ENCODE results near the gene GAN.
A peak's percentile ranks its signal among the peaks of the same experiment; 100 is the strongest.

Gene GAN, protein sequence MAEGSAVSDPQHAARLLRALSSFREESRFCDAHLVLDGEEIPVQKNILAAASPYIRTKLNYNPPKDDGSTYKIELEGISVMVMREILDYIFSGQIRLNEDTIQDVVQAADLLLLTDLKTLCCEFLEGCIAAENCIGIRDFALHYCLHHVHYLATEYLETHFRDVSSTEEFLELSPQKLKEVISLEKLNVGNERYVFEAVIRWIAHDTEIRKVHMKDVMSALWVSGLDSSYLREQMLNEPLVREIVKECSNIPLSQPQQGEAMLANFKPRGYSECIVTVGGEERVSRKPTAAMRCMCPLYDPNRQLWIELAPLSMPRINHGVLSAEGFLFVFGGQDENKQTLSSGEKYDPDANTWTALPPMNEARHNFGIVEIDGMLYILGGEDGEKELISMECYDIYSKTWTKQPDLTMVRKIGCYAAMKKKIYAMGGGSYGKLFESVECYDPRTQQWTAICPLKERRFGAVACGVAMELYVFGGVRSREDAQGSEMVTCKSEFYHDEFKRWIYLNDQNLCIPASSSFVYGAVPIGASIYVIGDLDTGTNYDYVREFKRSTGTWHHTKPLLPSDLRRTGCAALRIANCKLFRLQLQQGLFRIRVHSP

GRCh38 chr16:81314603-81315270, at the start of gene GAN:
GAN (plus strand) TSS chr16:81314962; CDS start chr16:81315114, 152 bp downstream.
- peak; percentile 92 for DNase-seq

GRCh38 chr16:81265052-81265451, 49.7 kb upstream of the GAN start:
- DNase-seq, result no peak

GRCh38 chr16:81265658-81266451, 48.9 kb upstream of the GAN start:
- DNase-seq, result no peak

DNA sequence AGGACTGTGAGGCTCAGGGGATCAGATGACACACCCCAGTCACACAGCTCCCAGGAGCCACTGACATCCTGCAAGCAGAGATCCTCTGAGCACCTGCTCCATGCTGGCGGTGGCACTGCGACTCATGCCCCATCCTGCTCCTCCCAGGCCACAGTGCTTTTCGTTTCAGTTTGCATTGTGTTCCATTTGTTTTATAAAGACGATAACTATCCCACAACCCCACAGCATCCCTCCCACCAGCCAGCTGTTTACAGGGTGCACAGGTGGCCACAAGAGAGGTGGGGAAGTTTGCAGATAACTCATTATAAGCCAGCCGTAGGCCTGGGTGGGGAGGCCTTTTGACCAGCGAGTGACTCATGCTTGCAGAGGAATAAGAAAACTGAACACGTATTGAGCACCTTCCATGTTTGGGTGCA, 48.1 kb upstream of the GAN start:
- DNase-seq, result no peak

- no peak for DNase-seq
Observed at GRCh38 chr16:81268509-81268908, 46.3 kb upstream of the GAN start.

GRCh38 chr16:81273223-81273950, 41.4 kb upstream of the GAN start:
- DNase-seq, result no peak

DNA sequence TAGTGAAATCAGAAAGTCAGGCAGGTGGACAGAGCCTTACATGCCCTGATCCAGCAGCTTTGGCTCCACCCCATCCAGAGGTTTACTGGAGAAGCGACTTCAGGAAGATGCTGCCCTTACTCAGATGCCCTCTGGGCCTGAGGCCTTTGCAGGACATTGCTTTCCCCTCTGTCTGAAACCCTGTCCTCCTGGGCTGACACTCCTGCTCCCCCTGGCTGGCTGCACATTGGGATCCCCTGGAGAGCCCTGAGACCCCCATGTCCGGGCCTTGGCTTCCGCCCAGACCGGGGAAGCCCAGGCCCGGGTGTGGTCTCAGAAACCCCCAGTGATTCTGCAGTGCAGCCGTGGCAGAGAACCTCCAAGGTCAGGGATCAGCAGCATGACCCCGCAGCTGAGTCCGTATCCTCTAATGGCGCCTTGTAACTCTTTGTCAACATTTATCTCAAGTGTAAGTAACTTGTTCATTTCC, 39.7 kb upstream of the GAN start:
- DNase-seq, result no peak

DNA sequence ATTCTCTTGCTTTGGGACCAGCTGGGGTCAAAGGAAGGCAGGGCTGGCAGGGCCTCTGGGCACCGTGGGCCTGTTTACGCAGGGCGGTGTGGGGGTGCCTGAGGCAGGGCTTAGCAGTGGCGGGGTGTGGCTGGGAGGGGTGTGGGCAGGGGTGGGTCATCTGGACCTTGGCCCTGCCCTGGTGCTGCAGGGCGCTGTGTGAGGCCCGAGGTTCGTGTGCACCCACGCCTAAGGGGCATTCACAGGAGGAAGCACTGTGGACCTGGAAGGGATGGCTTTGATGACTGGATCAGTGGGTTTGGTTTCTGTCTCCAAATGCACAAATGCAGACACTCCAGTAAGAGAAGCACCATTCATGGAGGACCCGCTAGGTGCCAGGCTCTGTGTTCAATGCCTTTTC, 39.0 kb upstream of the GAN start:
- DNase-seq, result no peak

GRCh38 chr16:81276323-81276722, 38.4 kb upstream of the GAN start:
- no peak for DNase-seq

GRCh38 chr16:81277541-81278080, 37.2 kb upstream of the GAN start:
- DNase-seq, result no peak

DNA sequence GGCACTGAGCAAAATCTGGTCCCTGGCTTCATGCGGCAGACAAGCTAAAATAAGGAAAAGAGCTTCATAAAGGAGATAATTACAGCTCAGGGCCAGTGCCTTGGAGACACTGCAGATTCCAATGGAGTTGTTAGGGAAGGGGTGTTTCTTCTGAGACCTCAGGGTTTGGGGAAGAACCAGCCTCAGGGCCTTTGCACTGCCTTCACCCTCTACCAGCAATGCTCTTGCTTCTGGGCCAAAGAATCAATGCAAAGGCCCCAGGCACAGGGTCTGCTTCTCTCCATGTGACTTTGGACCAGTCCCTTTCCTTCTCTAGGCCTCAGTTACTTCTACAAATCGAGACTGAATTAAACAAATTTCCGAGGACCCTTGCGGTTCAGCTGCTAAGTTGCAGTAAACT, 36.2 kb upstream of the GAN start:
- DNase-seq, result no peak

DNA sequence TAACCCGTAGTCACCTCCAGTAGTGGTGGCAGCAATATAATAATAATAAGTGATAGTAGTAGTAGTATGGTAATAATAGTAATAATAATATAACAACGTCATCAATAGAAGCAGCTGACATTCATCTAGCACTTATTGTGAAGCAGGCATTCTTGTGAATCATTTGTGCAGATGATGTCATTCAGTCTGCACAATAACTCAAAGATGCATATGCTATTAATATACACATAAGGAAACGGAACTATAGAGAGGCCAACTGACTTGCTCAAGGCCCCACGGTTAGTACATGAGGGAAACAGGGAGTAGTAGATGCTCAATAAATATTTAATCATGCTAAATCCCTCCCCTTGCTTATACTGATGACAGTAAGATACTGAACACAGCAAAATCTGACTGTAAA, 35.4 kb upstream of the GAN start:
- no peak for DNase-seq

DNA sequence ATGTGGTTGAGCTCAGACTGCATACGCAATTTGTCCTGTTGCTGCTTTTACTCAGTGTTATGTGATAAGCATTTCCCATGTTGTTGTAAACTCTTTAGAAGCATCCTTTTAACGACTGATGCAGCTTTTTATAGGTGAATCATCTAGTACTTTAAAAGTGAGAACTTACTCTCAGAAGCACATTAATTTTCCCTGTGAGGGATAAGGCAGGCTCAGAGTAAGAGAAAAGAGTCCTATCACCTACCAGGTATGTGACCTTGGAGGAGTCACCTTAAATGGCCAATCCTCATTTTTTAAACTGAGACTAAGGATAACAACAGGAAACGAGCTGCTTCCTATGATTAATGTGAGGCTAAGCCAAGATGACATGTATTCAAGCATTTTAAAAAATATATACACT, 34.4 kb upstream of the GAN start:
- no peak for DNase-seq

GRCh38 chr16:81283044-81283443, 31.7 kb upstream of the GAN start:
- no peak for DNase-seq

DNA sequence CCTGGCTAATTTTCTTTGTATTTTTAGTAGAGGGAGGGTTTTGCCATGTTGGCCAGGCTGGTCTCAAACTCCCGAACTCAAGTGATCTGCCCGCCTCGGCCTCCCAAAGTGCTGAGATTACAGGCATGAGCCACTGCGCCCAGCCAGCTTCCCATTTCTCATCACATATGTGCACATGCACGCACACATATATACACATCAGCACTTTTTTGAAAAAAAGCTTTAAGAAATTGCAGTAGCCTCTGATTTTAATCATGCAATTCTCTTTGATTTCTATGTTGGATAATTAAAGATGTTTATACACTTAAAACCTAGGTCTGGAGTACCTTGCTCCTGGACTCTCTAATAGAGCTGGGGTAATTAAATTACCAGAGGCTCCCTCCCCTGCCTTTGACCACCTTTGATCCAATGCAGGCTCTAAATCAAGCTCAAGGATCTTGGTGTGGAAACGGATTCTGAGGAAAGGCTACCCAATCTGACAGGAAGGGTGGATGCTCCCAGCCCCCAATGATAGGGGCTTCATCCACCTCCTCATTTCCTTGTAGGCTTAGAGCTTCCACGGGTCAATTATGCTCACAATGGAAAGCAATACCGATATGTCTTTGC, 29.7 kb upstream of the GAN start:
- no peak for DNase-seq

DNA sequence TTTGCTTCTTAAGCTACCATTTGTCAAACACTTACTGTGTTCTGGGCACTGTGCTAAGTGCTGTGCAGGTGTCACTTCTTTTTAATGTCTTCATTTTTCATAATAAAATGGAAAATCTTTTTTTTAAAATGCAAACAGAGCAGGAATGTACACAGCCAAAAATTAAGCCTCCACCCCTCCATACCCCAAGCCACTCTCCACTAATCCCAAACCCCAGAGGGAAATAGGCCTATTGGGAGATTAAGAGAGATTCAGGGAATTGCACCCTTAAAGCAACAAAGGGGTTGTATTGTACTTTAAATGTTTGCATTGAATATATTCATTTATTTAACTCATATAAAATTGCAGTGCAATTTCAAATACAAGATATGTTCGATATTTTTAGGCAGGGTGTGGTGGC, 28.6 kb upstream of the GAN start:
- no peak for DNase-seq

DNA sequence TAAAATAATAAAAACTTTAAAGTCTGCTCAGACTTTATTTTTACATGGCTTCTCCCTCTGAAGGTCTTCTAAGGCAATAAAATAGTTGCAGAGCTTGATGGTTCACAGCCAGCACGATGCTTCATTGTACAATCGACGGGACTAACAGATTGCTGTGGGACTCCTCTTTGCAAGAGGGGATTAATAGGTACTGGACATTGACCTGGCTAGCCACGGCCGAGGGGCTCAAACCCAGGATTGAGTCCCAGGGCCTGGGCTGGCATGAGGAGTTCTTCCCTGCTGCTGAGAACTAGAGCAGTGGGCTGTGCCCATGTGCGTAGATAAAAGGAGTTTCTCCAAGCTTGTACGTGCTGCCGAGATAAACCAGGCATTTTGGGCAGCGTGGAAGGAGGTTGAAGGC, 23.6 kb upstream of the GAN start:
- no peak for DNase-seq

DNA sequence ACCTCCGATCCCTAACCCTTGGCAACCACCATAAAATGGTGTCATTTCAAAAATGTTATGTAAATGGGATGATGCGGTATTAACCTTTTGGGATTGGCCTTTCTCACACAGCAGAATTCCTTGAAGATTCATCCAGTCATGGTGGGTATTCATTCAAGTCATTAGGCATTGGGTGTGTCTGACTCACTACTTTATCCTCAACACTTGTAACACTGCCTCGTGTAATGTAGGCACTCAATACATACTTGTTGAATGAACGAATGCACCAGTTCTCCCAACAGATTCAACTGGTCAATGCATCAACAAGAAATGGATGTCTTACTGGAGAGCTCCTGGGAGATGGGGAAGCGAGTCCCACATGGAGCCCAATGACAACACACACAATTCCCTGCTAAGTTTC, 21.8 kb upstream of the GAN start:
- no peak for DNase-seq

DNA sequence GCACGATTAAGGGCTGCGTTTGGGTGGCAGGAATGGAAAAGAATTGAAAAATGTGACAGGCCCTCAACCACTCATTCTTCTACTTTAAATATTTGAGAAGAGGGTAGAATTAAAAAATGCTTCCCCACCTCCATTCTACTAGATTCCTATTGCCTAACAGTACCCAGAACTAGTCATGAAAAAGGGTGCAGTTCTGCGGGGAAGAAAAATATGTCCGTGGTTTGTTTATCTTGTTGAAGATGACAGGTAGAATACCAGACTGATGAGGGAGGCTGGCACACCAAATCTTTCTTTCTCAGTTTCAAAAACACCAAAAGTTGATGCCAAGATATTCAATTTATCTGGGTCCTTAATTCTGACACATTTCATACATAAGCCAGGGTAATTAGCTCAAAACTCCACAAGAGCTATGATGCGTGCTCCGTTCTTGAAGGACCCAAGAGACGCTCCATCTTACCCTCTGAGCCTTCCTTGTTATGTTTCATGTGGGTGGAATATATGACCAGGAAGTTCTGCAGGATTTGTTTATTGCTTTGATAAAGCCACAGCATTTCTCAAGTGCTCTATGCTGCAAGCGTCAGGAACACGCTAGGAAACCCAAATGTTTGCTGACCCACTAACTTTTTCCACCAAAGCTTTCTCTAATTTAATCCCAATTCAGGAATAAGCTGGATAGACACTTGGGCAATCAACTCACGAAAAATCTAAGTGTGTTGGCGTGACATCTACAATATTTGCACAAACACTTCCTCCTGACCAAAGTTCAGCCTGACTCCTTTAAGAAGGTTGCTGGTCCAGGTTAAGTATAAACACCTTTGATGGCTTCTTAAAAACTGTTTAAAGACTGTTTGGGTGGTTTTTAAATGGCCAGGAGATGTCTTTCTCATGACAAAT, 20.6 kb upstream of the GAN start:
- no peak for DNase-seq

DNA sequence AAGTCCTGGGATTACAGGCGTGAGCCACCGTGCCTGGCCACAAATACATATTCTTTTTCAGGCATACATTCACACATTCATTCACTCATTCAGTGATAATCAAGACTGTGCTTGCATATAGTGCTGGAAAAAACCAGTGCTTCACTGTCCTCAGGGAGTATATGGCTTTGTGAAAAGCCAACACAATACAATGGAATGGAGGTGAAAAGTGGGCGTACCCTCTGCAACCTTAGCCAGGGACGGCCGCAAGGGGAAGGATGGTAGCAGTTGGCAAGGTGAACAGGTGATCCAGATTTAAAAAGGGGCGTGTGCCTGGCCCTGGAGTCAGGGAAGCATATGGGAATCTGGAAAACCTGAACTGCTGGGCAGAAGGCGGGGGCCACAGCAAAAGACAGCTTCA, 18.1 kb upstream of the GAN start:
- no peak for DNase-seq

DNA sequence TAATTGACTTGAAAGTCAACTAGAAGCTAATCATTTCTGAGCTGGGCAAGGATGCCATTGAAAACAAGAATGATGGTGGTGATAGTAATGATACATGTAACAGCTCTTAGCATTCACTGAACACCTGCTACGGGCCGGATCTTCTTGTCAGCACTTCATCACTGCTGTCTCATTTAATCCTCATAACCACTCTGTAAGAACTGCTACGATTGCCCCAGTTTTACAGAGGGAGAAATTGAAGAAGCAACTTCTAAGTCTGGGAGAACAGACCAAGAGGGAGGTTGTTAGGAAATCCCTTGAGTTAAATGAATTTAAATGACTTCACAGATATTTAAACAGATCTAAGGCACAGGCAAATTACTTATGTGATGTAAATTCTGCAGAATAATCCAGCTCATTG, 7.0 kb upstream of the GAN start:
- no peak for DNase-seq
